ENCODE data around the gene COQ9. TPM values are rescaled to one million over a fixed set of nuclear protein-coding genes. Genes with fewer than 3 reads are reported as not detected.
A peak's percentile ranks its signal among the peaks of the same experiment; 100 is the strongest.

COQ9 gene
- total RNA-seq, 4 donors from 2014 or later: 30.6 to 60.5 (median 44.7) TPM

DNA sequence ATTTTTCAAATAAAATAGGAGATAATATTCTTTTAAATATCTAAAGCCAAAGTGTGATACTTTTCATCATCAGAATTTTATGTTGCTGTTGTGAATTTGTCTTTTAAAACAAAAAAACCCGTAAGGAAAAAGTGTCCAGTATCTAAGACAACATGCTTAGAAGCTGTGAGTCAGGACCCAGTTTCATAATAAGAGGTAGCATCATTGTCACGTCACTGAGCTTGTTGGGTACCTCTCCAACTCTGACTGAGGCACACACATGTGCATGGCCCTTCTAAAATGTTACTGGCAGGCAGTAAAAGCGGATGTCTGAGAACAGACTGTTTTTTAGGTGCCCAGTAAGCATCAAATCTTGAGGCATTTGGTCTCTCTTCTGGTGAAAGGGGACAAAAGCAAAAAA lies 2.6 kb upstream of the COQ9 start:
- DNase-seq (ENCODE audit: low spot score) (no peak), ATAC-seq (ENCODE audit: low FRiP score) (no peak)

GRCh38 chr16:57445510-57445909 lies 1.8 kb upstream of the COQ9 start:
- DNase-seq (ENCODE audit: low spot score) (no peak), ATAC-seq (ENCODE audit: low FRiP score) (no peak)
- TF ChIP-seq, protein P1, sequence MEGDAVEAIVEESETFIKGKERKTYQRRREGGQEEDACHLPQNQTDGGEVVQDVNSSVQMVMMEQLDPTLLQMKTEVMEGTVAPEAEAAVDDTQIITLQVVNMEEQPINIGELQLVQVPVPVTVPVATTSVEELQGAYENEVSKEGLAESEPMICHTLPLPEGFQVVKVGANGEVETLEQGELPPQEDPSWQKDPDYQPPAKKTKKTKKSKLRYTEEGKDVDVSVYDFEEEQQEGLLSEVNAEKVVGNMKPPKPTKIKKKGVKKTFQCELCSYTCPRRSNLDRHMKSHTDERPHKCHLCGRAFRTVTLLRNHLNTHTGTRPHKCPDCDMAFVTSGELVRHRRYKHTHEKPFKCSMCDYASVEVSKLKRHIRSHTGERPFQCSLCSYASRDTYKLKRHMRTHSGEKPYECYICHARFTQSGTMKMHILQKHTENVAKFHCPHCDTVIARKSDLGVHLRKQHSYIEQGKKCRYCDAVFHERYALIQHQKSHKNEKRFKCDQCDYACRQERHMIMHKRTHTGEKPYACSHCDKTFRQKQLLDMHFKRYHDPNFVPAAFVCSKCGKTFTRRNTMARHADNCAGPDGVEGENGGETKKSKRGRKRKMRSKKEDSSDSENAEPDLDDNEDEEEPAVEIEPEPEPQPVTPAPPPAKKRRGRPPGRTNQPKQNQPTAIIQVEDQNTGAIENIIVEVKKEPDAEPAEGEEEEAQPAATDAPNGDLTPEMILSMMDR (IDR thresholded peaks at IDR 0.05): no peak

More for the DNA sequence above, 2.6 kb upstream of the COQ9 start:
- TF ChIP-seq, protein P1 (IDR thresholded peaks at IDR 0.05): no peak

DNA sequence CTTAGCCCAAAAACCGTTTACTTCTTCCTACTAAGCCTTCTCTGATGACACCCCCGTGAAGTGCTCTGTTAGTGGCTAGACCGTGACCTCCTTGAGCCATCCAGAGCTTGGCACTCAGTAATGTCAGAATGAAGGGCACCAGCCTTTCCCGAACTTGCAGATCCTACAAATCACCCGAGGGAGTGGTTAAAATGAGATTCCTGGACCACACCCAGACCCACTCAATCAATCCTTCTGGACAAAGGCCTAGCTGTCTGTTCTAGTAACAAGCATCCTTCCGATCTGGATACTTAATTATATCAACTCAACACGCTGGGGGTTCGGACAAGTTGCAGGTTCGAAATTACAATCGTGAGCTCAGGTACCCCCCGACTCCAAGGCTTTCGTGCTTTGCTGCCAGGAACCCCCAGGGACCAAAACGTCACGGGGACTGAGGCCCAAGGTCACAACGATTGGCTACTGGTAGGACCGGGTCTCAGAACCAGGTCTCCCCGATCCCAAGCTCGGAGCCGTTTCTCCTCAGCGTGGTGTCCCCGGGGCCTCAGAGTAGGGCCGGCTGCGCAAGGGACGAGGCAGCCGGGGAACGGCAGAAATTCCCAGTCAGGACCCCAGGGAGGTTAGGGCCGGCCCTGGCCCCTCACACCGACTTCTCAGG lies 621 bp upstream of the COQ9 start:
- ATAC-seq (ENCODE audit: low FRiP score) (peak; percentile 21), DNase-seq (ENCODE audit: low spot score) (no peak)
- TF ChIP-seq, protein P1 (IDR thresholded peaks at IDR 0.05): no peak

DNA sequence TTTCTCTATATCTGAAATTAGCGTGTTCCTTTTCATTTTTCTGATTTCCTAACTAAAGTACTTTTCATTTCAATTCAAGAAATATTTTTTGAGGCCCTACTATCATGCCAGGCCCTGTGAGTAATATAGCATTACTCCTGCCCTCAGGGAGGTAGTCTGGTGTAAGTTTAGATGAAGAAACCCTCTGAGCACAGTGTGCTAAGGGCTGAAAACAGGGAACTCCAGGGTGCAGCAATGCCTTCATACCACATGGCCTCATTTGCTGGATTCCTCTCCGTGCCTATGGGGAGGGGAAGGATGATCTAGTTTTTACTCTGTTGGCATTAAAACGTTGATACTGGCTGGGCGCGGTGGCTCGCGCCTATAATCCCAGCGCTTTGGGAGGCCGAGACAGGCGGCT lies 4.7 kb downstream of the COQ9 start:
- TF ChIP-seq, protein P1 (IDR thresholded peaks at IDR 0.05): no peak
- no peak for ATAC-seq (ENCODE audit: low FRiP score)
- no peak for DNase-seq (ENCODE audit: low spot score)

DNA sequence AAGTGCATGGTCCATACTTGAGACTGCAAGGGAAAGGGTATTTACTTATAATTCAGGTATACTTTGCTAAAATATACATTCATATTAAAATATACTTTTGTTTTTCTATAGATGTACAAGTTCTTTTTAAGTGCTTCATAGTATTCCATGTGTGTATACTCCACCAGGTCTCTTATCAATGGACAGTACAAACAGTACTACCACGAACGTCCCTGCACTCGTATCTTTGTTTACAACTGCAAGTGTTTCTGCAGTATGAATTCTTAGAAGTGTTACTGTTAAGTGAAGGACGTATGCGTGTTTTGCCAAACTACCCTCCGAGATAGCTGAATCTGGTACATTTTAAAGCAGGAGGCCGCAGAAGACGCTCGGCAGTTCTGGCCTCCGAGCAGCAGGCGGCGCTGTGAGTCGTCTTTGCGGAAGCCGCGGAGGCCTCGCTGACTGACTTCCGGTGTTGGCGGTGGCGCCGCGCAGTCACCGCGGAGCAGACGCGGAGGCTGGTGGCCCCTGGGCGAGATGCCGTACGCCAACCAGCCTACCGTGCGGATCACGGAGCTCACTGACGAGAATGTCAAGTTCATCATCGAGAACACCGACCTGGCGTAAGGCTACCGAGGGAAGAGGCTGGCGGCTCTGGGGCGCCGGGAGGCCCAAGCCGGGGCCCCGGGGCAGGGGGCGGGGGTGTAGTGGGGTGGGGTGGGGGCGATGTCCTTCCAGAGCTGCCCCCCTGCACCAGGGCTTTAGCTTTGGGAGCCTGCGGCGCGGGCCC lies 15.1 kb downstream of the COQ9 start, which contains the start of gene POLR2C:
POLR2C (plus strand) TSS at position 471 of the 769 bp plus-strand sequence; CDS start at position 517, 46 bp downstream.
- peak; percentile 90 for ATAC-seq (ENCODE audit: low FRiP score)
- TF ChIP-seq, protein P1 (IDR thresholded peaks at IDR 0.05): peak in 2 of 3 donors; percentile 28 to 75

GRCh38 chr16:57462978-57463362 lies 15.7 kb downstream of the COQ9 start:
- DNase-seq (ENCODE audit: low spot score): no peak
- TF ChIP-seq, protein P1 (IDR thresholded peaks at IDR 0.05): no peak
- peak; percentile 46 for ATAC-seq (ENCODE audit: low FRiP score)

More for the DNA sequence above, 15.1 kb downstream of the COQ9 start, which contains the start of gene POLR2C:
- peak; percentile 71 for DNase-seq (ENCODE audit: low spot score)

Measured in omental fat pad (tissue), 4 donors.